Measurements from ENCODE around the gene NPY4R2. TPM values are rescaled to one million over a fixed set of nuclear protein-coding genes. Genes with fewer than 3 reads are reported as not detected.
"Not testable (repeated sequence)": the region's sequence is repeated elsewhere in the genome, so short reads cannot be mapped to it uniquely, and the experiment has no call there.

The NPY4R2 gene
- total and polyA plus RNA-seq, 2 experiments from 2014 or later, result 0.20 TPM; not detected in 1

DNA sequence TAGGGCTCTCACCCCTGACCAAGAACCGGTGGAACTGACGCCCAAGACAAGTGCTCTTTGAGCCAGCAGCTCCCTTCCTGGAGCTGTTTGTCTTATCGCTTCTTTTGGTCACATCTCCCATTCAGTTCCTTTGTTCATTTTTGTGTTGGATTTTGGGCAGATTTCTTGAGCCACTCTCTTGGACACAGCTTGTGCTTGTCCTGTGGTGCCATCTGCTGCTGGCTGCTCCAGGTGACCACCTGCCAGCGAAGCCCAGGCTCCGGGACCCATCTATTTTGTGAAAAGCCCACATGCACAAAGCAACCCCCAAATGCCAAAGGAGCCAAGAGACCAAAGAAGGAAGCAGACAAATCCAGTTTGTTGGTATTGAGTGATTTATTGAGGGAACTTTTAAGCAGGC is 6.2 kb downstream of the NPY4R2 start:
- not testable (repeated sequence) for H3K4me3 ChIP-seq; H2AFZ ChIP-seq; H3K9me3 ChIP-seq (ENCODE audit: low read depth); H3K27me3 ChIP-seq; H3K4me2 ChIP-seq; H3K27ac ChIP-seq; H3K79me2 ChIP-seq; DNase-seq (ENCODE audit: low spot score); H3K36me3 ChIP-seq (replicated peaks; ENCODE audit: insufficient read depth, low read depth); H4K20me1 ChIP-seq (ENCODE audit: insufficient read depth, poor library complexity, severe bottlenecking); H3K4me1 ChIP-seq (ENCODE audit: insufficient read depth); H3K9me2 ChIP-seq (replicated peaks; ENCODE audit: insufficient read depth)
- WGBS (ENCODE audit: low lambda C conversion rate, missing lambda C conversion rate), result 93% methylated on average over 3 of the region's 5 CpGs

DNA sequence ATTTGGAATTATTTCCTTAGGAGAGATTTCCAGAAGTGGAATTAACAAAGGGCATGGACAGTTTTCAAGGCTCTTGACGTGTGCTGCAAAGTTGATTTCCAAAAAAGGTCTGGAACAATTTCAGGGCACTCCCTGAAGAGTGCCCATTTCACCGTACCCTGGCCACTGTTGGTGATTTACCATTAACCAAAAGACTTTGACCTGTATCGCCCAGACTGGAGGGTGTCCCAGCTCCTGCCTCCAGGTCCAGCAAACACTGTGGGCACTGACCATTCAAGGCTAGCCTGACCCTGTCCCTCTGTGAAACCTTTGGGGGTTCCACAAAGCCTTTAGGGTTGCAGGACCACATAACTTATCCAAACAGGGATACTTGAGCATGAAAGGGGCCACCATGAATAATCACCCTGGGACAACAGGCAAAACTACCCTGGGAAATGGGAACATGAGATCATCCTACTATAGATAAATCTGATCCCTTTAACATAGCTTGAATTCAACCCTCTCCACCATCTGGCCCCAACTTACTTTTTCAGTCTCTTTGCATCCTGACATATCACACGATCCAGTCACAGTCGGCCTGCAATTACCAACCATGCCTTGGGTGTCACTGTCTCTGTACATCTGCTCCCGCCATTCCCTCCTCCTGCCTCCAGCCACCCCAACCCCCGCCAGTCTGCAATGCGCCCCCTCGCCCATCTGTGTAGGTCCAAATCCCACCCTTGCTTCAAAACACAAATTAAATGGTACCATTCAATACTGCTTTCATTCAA is 8.9 kb downstream of the NPY4R2 start:
- not testable (repeated sequence) for H3K4me2 ChIP-seq; H3K9me3 ChIP-seq (ENCODE audit: low read depth); H3K27me3 ChIP-seq; H4K20me1 ChIP-seq (ENCODE audit: insufficient read depth, poor library complexity, severe bottlenecking); H3K9me2 ChIP-seq (replicated peaks; ENCODE audit: insufficient read depth); H3K4me3 ChIP-seq; H3K27ac ChIP-seq; DNase-seq (ENCODE audit: low spot score); H3K79me2 ChIP-seq; H3K36me3 ChIP-seq (replicated peaks; ENCODE audit: insufficient read depth, low read depth); H2AFZ ChIP-seq; H3K4me1 ChIP-seq (ENCODE audit: insufficient read depth)
- WGBS (ENCODE audit: low lambda C conversion rate, missing lambda C conversion rate), result no CpG with 5 or more reads among the region's 9 CpGs

DNA sequence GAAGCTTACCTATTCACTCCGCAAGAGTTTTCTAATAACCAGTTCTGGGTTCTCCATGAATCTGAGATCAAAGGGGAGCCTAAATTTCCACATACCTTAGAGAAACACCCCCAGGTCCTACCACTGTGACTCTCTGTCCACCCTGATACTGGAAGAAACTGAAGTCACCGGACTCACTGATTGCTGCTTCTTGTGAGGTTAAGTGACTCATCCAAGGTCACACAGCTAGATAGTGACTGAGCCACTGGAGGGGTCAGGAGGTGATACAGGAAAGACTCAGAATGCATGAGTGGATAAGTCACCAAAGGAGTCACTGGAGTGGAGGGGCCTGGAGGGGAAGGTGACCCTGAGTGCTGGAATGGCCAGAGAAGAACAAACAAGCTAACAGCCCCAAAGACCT is 9.8 kb downstream of the NPY4R2 start:
- not testable (repeated sequence) for H3K4me2 ChIP-seq; H3K27ac ChIP-seq; H3K4me3 ChIP-seq; H3K36me3 ChIP-seq (replicated peaks; ENCODE audit: insufficient read depth, low read depth); H2AFZ ChIP-seq; H3K4me1 ChIP-seq (ENCODE audit: insufficient read depth); H4K20me1 ChIP-seq (ENCODE audit: insufficient read depth, poor library complexity, severe bottlenecking); H3K27me3 ChIP-seq; DNase-seq (ENCODE audit: low spot score); H3K9me2 ChIP-seq (replicated peaks; ENCODE audit: insufficient read depth); H3K9me3 ChIP-seq (ENCODE audit: low read depth); H3K79me2 ChIP-seq
- WGBS (ENCODE audit: low lambda C conversion rate, missing lambda C conversion rate), result no CpG with 5 or more reads among the region's 2 CpGs

DNA sequence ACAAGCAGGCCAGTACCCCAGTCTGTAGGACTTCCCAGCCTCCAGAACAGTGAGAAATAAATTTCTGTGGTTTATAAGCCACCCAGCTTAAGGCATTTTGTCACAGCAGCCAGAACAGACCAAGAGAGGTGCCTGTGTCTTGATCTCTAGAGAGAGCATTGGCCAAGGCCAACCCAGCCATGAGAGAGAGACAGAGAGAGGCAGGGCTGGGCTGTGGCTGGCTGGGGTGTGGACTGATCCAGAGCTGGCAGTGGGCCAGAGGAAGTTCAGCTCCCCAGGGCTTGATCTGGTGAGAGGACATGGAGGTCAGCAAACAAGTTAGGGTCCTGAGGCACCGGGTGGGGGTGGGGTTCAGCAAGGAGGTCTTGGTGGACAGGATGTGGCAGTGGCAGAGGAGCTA is 14.4 kb downstream of the NPY4R2 start:
- H3K27ac ChIP-seq; H3K36me3 ChIP-seq (replicated peaks; ENCODE audit: insufficient read depth, low read depth); H3K4me1 ChIP-seq (ENCODE audit: insufficient read depth); H2AFZ ChIP-seq; DNase-seq (ENCODE audit: low spot score); H3K27me3 ChIP-seq; H3K4me3 ChIP-seq; H3K9me3 ChIP-seq (ENCODE audit: low read depth); H3K9me2 ChIP-seq (replicated peaks; ENCODE audit: insufficient read depth); H4K20me1 ChIP-seq (ENCODE audit: insufficient read depth, poor library complexity, severe bottlenecking); H3K4me2 ChIP-seq; H3K79me2 ChIP-seq: not testable (repeated sequence)
- WGBS (ENCODE audit: low lambda C conversion rate, missing lambda C conversion rate), result no CpG with 5 or more reads among the region's 1 CpG

DNA sequence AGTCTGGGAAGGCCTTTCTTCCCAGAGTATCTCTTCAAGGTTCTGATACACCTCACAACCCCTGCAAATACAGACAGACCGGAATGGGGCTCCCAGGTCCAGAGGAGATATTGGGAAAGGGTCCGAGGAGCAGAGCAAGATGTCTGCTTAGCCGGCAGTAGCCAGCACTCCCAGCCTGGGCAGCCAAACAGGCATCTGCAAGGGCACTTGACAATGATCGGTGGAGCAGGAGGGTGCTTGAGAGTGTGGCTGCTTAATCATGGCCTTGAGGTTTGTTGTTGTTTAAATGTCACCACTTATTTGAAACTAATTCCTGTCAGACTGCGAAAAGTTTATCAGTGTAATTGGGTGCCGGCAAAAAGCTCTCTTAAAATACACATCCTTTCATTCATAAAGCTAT is 15.0 kb downstream of the NPY4R2 start:
- H3K36me3 ChIP-seq (replicated peaks; ENCODE audit: insufficient read depth, low read depth); H3K4me2 ChIP-seq; H3K9me2 ChIP-seq (replicated peaks; ENCODE audit: insufficient read depth); H3K4me1 ChIP-seq (ENCODE audit: insufficient read depth); H3K9me3 ChIP-seq (ENCODE audit: low read depth); H2AFZ ChIP-seq; H3K27me3 ChIP-seq; H3K79me2 ChIP-seq; H3K27ac ChIP-seq; H4K20me1 ChIP-seq (ENCODE audit: insufficient read depth, poor library complexity, severe bottlenecking); H3K4me3 ChIP-seq; DNase-seq (ENCODE audit: low spot score): not testable (repeated sequence)
- no CpG with 5 or more reads among the region's 6 CpGs for WGBS (ENCODE audit: low lambda C conversion rate, missing lambda C conversion rate)

DNA sequence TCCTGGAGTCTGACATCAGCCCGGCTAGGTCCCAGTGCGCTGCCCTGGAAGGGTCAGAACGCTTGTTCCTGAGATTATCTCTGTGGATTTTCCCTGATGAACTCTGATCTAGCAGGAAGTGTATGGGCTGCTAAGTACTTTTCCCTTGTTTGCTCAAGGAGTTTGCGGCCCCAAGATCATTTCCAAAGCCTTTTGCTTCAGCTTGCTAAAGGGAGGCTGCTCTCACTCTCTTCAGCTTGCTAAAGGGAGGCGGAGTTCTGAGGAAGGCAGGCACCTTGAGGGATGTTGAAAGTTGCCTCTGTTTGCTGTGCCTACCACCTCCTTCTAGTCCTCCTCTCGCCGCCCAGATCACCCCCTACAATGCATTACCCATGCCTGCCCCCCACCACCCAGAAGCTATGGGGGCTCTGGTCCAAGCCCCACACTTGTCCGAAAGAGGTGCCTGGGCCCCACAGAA is 18.3 kb downstream of the NPY4R2 start:
- not testable (repeated sequence) for DNase-seq (ENCODE audit: low spot score); H2AFZ ChIP-seq; H3K27me3 ChIP-seq; H3K79me2 ChIP-seq; H3K4me1 ChIP-seq (ENCODE audit: insufficient read depth); H3K9me3 ChIP-seq (ENCODE audit: low read depth); H3K4me3 ChIP-seq; H4K20me1 ChIP-seq (ENCODE audit: insufficient read depth, poor library complexity, severe bottlenecking); H3K36me3 ChIP-seq (replicated peaks; ENCODE audit: insufficient read depth, low read depth); H3K9me2 ChIP-seq (replicated peaks; ENCODE audit: insufficient read depth)
- Histone ChIP-seq H3K27ac (peak overlapping the region; percentile 68), H3K4me2 (peak overlapping the region; percentile 46)
- WGBS (ENCODE audit: low lambda C conversion rate, missing lambda C conversion rate), result 58% methylated on average over 8 of the region's 8 CpGs

DNA sequence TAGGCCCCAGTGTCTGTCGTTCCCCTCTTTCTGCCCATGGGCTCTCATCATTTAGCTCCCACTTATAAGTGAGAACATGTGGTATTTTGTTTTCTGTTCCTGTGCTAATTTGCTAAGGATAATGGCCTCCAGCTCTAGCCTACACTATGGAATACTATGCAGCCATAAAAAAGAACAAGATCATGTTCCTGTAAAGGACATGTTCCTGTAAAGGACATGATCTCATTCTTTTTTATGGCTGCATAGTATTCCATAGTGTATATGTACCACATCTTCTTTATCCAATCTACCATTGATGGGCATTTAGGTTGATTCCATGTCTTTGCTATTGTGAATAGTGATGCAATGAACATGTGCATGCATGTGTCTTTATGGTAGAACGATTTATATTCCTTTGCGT is 19.2 kb downstream of the NPY4R2 start:
- H3K9me2 ChIP-seq (replicated peaks; ENCODE audit: insufficient read depth); H3K27ac ChIP-seq; H3K79me2 ChIP-seq; H3K9me3 ChIP-seq (ENCODE audit: low read depth); H4K20me1 ChIP-seq (ENCODE audit: insufficient read depth, poor library complexity, severe bottlenecking); H3K4me3 ChIP-seq; H3K36me3 ChIP-seq (replicated peaks; ENCODE audit: insufficient read depth, low read depth); DNase-seq (ENCODE audit: low spot score); H3K27me3 ChIP-seq; H2AFZ ChIP-seq; H3K4me2 ChIP-seq: not testable (repeated sequence)
- no CpG with 5 or more reads among the region's 3 CpGs for WGBS (ENCODE audit: low lambda C conversion rate, missing lambda C conversion rate)
- H3K4me1 ChIP-seq (ENCODE audit: insufficient read depth), result peaks cover 11% of the 10 kb centered on the region

DNA sequence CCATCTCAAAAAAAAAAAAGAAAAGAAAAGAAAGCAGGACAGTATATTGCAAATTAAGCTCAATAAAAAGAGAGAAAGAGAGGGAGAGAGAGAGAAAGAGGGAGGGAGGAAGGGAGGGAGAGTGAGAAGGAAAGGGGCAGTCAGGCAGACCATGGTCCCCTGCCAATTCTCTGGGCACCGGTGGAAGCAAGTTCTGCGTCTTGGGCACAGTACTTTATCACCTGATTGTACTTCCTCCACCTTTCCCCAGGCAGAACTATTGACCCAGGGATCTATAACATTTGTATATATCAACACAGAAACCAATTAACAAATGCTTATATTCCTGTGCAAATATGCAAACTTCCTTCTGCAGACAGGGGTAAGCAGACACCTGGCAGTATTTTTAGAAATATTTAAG is 22.4 kb downstream of the NPY4R2 start:
- H3K79me2 ChIP-seq; H3K4me2 ChIP-seq; H3K9me2 ChIP-seq (replicated peaks; ENCODE audit: insufficient read depth); H3K4me3 ChIP-seq; H3K36me3 ChIP-seq (replicated peaks; ENCODE audit: insufficient read depth, low read depth); DNase-seq (ENCODE audit: low spot score); H3K27ac ChIP-seq; H4K20me1 ChIP-seq (ENCODE audit: insufficient read depth, poor library complexity, severe bottlenecking); H2AFZ ChIP-seq; H3K9me3 ChIP-seq (ENCODE audit: low read depth); H3K27me3 ChIP-seq: not testable (repeated sequence)
- 25% methylated on average over 2 of the region's 2 CpGs for WGBS (ENCODE audit: low lambda C conversion rate, missing lambda C conversion rate)
- peaks cover 11% of the 10 kb centered on the region for H3K4me1 ChIP-seq (ENCODE audit: insufficient read depth)

DNA sequence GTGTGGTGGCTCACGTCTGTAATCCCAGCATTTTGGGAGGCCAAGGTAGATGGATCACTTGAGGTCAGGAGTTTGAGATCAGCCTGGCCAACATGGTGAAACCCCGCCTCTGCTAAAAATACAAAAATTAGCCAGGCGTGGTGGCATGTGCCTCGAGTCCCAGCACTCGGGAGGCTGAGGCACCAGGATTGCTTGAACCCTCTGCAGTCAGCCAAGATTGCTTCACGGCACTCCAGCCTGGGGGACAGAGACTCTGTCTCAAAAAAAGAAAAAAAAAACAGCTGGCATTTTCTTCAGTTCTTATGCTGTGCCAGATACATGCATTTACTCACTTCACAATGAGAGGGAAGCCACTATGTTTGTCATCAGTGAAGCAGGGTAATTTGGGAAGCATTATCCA is 22.9 kb downstream of the NPY4R2 start:
- H3K79me2 ChIP-seq; H3K36me3 ChIP-seq (replicated peaks; ENCODE audit: insufficient read depth, low read depth); H3K27me3 ChIP-seq; H3K9me3 ChIP-seq (ENCODE audit: low read depth); H3K4me2 ChIP-seq; DNase-seq (ENCODE audit: low spot score); H2AFZ ChIP-seq; H3K9me2 ChIP-seq (replicated peaks; ENCODE audit: insufficient read depth); H4K20me1 ChIP-seq (ENCODE audit: insufficient read depth, poor library complexity, severe bottlenecking); H3K4me3 ChIP-seq: not testable (repeated sequence)
- H3K4me1 ChIP-seq (ENCODE audit: insufficient read depth), result peaks cover 11% of the 10 kb centered on the region
- WGBS (ENCODE audit: low lambda C conversion rate, missing lambda C conversion rate), result 66% methylated on average over 6 of the region's 6 CpGs
- H3K27ac ChIP-seq, result peak overlapping the region; percentile 34
